ENCODE results near the gene FLT3. TPM values are rescaled to one million over a fixed set of nuclear protein-coding genes. Genes with fewer than 3 reads are reported as not detected.

Gene FLT3
- total and polyA plus RNA-seq, 12 donors, result 0.07 to 0.95 (median 0.16) TPM; not detected in 5

DNA sequence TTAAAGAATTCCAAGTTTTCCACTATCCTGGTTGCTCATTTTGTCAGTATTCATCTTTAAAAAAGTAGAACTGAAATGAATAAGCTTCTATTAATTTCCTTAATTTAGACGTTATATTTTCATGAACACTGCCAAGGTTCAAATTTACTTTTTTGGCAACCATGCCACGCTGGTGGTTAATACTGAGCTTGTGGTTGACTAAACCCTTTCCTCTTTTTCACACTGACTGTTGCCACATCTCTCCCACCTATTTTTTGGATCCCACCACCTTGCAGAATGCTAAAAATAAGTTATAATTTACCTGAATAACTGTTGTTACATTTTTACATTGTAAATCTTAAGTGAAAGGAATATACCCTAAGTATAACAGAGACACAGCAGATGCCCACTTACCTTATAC, 45.0 kb downstream of the FLT3 start:
- Histone ChIP-seq H3K27me3 (peaks cover 0 to 58% (median 9%) of the 10 kb centered on the region in 7 donors), H3K36me3 (no peaks in the 10 kb centered on the region), H3K27ac (no peak overlapping the region), H3K4me1 (peaks cover 0 to 10% (median 0%) of the 10 kb centered on the region in 9 donors), H3K9me3 (no peaks in the 10 kb centered on the region), H3K4me3 (no peak overlapping the region)
- DNase-seq (no peak), ATAC-seq (no peak)
- WGBS, 2 donors, result 61 to 71% methylated on average over 2 of the region's 2 CpGs
- TF ChIP-seq, protein P1, sequence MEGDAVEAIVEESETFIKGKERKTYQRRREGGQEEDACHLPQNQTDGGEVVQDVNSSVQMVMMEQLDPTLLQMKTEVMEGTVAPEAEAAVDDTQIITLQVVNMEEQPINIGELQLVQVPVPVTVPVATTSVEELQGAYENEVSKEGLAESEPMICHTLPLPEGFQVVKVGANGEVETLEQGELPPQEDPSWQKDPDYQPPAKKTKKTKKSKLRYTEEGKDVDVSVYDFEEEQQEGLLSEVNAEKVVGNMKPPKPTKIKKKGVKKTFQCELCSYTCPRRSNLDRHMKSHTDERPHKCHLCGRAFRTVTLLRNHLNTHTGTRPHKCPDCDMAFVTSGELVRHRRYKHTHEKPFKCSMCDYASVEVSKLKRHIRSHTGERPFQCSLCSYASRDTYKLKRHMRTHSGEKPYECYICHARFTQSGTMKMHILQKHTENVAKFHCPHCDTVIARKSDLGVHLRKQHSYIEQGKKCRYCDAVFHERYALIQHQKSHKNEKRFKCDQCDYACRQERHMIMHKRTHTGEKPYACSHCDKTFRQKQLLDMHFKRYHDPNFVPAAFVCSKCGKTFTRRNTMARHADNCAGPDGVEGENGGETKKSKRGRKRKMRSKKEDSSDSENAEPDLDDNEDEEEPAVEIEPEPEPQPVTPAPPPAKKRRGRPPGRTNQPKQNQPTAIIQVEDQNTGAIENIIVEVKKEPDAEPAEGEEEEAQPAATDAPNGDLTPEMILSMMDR (IDR thresholded peaks at IDR 0.05), result no peak
- intact Hi-C loops (cut with DNase I), result no loop called here

DNA sequence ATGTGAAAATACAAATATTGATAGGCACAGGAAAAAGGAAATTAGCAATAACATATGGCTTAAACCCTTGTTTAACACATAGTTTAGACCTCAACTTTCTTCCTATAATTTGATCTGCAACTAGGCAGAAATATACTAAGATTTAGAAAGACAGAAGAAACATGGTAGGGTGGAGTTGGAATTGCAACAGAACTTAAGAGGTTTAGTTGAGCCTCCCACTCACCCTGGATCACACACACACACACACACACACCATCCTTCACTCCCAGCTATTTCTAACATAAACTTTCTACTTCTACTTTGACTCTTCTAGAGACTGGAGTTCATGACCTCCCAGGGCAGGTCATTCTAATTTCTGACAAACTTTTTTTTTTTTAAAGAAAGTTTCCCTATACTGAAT, 47.4 kb downstream of the FLT3 start:
- TF ChIP-seq, protein P1 (IDR thresholded peaks at IDR 0.05), result no peak
- H3K36me3 ChIP-seq, result no peaks in the 10 kb centered on the region
- intact Hi-C loops (cut with DNase I), result no loop called here
- H3K27me3 ChIP-seq, result peaks cover 0 to 51% (median 9%) of the 10 kb centered on the region in 7 donors
- no peak overlapping the region for H3K4me3 ChIP-seq
- no peak for ATAC-seq
- H3K9me3 ChIP-seq, result no peaks in the 10 kb centered on the region
- no peak overlapping the region for H3K27ac ChIP-seq
- no peak for DNase-seq
- peaks cover 0 to 6% (median 0%) of the 10 kb centered on the region in 9 donors for H3K4me1 ChIP-seq

DNA sequence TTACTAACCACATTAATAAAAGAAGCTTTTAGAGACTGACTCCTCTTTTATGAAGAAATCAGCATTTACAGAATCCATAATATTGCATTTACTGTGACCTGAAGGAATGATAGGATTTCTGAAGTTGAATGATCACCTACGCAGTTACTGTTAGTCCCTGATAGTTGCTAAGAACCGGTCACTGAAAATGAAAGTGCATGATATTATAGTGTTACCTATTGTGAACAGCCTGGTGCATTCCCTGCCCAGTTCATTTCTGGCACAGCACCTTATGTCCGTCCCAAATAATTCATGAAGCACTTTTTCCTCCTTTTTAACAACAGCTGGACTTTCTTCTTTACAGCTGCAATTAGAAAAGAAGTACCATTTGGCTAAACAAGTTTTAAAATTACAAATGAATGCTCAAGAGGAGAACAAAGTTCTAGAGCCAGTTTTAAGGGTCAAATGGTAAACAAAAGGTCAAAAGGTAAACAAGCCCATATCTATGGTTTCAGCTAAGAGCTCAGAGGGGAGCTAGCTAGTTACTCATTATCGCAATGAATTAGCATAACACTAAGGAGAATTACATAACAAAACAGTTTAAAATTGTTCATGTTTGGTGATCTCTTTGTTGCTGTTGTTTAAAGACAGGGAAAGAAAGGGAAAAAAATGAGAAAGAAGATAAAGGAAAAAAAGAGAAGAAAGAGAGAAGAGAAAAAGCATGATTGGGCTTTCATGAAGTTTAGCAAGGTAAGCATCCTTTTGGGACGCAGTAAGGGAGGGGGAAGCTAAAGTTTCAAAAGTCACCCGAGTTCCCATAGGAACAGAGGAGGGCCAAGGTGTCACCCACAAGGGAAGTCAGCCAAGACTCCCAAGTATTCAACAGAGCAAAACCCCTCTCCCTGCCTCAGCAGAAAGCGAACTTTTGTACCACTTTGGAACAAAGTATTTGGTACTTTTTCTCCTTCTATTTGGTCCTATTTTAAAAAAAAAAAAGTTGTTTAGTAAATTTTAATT, 50.2 kb downstream of the FLT3 start:
- no peak for ATAC-seq
- no peak for DNase-seq
- WGBS, 2 donors, result 43 to 54% methylated on average over 7 of the region's 7 CpGs
- no peaks in the 10 kb centered on the region for H3K36me3 ChIP-seq
- no peak overlapping the region for H3K4me3 ChIP-seq
- intact Hi-C loops (cut with DNase I), result no loop called here
- H3K4me1 ChIP-seq, result peaks cover 0 to 6% (median 0%) of the 10 kb centered on the region in 9 donors
- H3K27me3 ChIP-seq, result peaks cover 0 to 36% (median 0%) of the 10 kb centered on the region in 7 donors
- no peak overlapping the region for H3K27ac ChIP-seq
- TF ChIP-seq, protein P1 (IDR thresholded peaks at IDR 0.05), result no peak
- no peaks in the 10 kb centered on the region for H3K9me3 ChIP-seq

DNA sequence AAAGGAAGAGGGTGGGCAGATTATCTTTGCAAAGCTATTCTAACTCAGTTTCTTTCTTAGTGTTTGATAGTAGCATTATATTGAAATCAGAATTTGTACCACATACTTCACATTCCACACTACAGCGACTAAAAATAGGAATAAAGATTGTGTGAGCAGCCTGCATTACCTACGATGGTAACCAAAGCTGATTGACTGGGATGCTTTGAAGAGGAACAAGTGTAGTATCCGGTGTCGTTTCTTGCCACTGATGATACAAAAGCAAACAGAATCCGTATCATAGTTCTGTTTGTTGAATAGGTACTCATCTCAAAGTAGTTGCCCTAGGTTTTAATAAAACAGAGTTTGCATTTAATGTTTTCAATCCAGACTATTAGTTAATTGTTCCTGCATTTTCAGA, 51.2 kb downstream of the FLT3 start:
- 22 to 37% methylated on average over 5 of the region's 5 CpGs for WGBS, 2 donors
- ATAC-seq (no peak), DNase-seq (no peak)
- intact Hi-C loops (cut with DNase I), result no loop called here
- Histone ChIP-seq H3K27me3 (peaks cover 0 to 32% (median 0%) of the 10 kb centered on the region in 7 donors), H3K4me1 (peaks cover 0 to 6% (median 0%) of the 10 kb centered on the region in 9 donors), H3K9me3 (no peaks in the 10 kb centered on the region), H3K27ac (no peak overlapping the region), H3K36me3 (no peaks in the 10 kb centered on the region), H3K4me3 (no peak overlapping the region)
- TF ChIP-seq, protein P1 (IDR thresholded peaks at IDR 0.05), result no peak
